OCI-M2 (cell line): ENCODE data around the gene ANO1.

Source experiments
- DNase-seq: peaks from one replicate; lab custom pipeline; 2025; ENCODE audit not compliant: unreplicated experiment; lab: John Stamatoyannopoulos, UW

ANO1 gene

GRCh38 chr11:70133771-70134335, 55.7 kb downstream of the ANO1 start:
- DNase-seq: no peak

DNA sequence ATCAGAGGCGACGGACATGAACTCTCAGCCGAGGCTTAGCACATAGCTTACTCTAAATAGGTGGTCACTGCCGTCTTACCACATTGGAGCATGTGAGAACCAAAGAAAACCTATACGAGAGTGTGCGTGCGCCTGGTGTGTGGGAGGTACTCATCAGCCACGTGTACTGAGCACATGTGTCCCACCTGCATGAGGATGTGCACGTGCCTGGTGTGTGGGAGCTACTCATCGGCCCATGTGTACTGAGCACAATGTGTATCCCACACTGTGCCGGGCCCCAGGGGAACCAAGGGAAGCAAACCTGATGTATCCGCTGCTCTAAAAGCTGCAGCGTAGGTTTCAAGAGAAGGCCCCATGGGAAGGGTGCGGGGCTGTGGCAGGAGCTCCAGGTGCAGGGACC, 56.4 kb downstream of the ANO1 start:
- DNase-seq: no peak

DNA sequence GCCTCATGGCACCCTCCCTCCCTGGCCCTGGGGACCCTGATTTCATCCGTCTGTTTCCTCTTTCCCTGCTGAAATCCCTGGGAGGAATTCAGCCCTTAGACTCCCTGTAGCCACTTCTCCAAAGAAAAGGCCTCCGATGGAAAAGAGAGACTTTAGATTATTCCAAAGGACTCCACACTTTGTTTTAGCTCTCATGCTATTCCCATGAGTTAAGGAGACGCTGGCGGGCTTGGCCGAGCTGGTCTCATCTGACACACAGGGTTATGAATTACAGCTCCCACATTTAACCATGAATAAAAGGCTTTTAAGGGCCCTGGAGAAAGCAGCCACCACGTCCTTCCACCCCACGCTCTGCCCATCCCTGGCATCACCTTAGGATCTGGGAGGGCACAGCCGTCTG, 57.0 kb downstream of the ANO1 start:
- no peak for DNase-seq

- DNase-seq: no peak
Observed at GRCh38 chr11:70135625-70136059, 57.5 kb downstream of the ANO1 start.

DNA sequence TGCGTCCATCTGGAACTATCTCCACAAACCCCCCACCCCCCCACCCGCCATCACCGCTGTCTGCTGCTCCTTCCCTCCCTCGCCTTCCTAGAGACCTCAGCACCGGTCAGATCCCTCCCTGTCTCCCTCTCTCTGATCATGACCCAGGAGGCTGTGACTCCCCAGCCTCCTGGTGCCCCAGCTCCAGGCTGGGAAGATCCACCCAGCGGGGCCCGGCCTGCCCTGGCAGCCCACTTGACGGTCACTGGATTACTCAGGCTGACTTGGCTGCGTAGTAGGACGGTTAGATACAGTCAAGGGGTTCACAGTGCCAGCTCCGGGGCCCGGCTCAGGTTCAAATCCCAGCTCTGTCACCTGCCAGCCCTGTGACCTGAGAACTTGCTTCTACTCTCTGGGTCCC, 59.3 kb downstream of the ANO1 start:
- no peak for DNase-seq

- DNase-seq: no peak
Observed at GRCh38 chr11:70138403-70138802, 60.3 kb downstream of the ANO1 start.

DNA sequence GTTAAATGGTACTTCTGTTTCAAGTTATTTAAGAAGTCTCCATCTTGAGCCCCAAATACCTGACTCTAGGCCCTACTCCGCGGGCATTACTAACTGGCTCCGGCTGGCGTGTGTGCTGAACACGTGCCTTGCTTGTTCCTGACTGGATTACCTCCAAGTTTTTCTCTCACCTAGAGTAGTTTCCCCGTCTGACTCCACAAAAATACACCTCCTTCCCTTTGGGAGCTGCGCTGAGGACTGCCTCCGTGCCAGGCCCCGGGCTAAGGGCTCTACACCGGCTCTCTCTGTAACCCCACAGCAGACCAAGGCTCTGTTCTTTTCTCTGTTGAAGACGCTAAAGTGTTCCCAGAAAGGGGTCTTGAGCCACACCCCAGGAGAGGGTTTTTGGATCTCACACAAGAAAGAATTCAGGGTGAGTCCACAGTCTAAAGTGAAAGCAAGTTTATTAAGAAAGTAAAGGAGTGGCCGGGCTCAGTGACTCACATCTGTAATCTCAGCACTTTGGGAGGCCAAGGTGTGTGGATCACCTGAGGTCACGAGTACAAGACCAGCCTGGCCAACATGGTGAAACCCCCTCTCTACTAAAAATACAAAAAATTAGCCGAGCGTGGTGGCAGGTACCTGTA, 61.8 kb downstream of the ANO1 start:
- no peak for DNase-seq

DNA sequence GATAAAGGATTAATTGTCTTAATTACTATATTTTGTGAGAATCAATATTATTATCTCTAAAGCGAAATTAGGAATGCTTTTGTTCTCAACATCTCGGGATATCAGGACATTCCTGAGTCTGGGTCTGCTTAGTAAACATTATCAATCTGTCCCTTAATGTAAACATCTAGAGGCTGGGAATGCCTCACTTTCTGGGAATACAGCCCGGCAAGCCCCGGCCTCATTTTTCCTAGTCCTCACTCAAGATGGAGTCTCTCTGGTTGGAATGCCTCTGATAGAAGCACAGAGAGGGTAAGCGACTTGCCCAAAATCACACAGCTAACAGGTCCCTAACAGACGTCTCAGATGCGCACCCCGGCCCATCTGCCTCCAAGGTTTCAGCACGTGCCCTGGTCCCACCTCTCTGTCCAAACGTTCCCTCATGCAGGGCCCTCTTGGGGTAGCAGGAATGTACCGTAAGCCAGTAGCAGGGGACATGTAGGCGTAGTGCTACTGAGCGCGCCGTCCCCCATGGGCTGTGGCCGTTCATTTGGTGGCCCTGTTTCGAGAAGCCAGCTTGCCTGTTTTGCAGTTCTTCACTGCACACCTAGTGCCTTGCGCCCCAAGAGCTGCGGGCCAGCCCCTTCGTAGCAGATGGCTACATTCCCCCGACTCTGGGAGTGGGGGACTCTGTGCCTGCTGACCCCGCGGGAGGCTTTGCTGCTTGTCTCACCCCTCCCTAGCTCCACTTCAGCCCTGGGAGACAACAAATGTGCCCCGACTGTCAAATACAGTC, 62.8 kb downstream of the ANO1 start:
- DNase-seq: no peak

DNA sequence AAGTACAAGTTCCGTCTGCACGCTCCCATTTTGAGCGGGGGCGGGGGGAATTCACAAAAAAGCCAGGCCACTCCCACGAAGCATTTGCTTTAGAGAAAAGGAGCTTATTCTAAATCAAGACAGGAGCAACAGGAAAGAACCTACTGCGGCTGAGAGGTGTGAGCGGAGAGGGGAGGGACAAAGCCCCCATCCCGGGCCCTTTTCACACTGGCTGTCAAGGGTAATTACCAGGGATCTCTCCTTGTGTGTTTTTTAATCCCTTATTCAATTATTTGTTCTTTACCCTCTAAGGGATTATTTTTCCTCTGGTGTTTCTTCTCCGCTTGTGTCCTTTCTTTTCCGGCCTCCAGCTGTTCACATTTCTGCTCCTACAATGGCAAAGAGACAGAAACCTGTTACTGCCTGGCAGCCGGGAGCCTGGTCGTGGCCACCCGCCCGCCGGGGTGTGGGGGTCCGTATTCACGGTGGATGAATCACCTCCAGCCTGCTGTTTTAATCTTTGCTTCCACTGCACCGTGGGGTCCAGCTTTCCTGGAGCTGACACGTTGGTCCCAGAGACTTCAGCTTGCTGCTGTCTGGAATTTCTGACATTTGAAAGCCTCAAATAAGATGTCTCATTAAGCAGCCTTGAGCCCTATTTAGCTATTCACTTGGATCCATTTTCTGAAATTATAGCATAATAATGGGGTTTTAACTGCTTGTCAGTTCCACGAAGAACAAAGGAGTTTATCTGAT, 63.5 kb downstream of the ANO1 start:
- no peak for DNase-seq

- no peak for DNase-seq
Observed at GRCh38 chr11:70142221-70142875, 64.2 kb downstream of the ANO1 start.

DNA sequence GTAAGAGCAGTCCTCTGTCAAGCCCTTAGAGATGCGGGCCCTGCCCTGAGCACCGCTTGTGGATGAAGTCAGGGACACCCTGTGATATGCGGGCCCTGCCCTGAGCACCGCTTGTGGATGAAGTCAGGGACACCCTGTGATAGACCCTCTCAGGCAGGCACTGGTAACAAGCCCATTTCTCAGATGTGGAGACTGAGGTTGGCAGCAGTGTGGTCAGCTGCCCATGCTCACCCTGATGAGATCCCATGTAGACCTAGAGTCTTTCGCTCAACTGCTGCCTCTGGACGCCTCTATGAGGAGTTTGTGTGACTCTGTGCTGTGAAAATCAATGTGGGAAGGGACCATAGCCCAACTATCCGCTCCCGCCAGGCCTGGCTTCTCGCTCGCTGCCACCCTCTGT, 66.1 kb downstream of the ANO1 start:
- no peak for DNase-seq

- DNase-seq: no peak
Observed at GRCh38 chr11:70145071-70145470, 67.0 kb downstream of the ANO1 start.

- DNase-seq: no peak
Observed at GRCh38 chr11:70145841-70146240, 67.7 kb downstream of the ANO1 start.

GRCh38 chr11:70146299-70146698, 68.2 kb downstream of the ANO1 start:
- DNase-seq: no peak

- DNase-seq: no peak
Observed at GRCh38 chr11:70146895-70147520, 68.9 kb downstream of the ANO1 start.

DNA sequence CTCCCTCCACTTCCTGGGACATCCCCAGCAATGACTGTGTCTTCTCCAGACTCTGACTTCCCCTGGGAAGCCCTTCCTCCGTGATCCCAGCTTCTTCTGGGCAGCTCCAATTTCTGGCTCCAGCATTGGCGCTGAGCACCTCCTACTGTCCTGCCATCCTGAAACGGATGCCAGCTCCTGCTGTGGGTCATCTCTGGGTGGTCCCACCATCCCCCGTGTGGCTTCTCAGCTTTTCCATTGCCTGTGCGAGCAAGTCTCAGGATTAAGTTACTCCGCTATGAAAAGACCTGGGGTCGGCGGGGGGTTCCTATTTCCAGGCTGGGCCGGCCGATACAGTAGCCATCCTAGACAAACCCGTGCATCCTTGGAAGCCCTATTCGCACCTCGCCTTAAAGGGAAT, 69.6 kb downstream of the ANO1 start:
- DNase-seq: no peak

DNA sequence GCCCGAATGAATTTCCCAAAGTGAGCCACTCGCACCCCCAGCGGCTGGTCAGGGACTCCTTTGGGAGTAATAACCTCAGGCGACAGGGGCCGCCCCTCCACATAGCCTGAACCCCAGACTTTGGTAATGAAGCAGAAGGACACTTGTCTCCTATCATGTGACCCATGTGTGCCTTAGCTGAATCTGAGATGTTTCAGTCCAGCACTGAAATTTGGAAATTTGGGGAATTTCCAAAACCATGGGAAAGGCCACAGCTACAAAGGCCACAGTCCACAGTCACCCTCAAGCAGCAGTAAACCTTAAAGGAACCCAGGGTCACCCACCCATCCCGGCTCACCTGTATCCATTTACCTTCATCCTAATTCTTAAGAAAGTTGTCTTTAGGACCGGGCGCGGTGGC, 73.6 kb downstream of the ANO1 start:
- DNase-seq: no peak

GRCh38 chr11:70153133-70153727, 75.1 kb downstream of the ANO1 start:
- no peak for DNase-seq

DNA sequence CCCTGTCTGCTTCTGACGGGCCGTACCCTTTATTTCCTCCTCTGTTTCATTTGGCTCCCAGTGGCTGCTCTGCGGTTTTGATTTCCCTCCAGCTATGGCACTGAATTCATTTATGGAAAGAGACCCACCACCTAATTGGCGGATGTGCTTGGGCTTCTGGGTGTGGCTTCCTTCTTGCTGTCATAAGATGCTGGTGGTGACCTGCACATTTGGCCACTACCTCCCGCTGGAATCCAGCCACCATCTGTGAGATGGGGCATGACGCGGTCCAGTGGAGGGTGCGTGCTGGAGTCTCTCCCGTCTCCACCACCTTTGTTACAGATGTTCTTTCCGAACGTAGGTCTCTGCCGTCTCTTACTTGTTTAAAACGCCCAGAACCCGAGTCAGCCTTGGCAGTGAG, 77.3 kb downstream of the ANO1 start:
- DNase-seq: no peak

DNA sequence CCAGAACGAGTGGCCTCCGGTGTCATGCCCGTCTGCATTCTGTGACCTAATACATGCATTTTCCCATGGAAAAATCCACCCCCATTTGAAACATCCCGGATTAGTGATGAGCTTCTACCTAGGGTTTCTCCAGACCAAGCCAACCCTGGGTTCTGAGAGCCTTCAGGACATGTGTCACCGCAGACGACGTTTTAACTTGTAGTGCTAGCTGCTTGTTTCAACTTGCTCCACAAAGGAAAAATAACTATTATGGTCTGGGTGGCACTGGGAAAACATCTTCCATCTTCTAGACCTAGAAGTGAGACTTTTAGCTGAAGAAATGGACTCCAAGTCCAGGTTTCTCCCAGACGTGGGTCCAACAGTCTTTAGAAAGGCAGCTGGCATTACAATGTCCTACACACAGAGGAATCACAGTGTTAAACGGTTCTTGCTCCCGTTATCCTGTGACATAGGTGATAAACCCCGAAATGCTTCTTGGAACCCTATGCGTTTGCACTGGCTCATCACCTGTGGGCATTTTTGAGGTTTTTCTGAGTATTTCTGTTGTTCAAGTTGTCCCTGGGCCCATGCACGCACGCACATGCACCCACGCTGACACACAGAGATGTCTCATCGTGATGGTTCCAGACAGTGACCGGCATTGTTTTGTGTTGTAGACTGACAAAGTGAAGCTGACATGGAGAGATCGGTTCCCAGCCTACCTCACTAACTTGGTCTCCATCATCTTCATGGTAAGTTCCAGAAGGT, 78.3 kb downstream of the ANO1 start:
- DNase-seq: no peak
